AG04449 (cell line): ENCODE data around the gene SLC12A3.

Experiments
- CTCF ChIA-PET: fragments of 350-600 bp; formaldehyde crosslinking; extraction: SDS; loops from one replicate; lab custom pipeline; 2021; ENCODE audit warnings: antibody characterized with exemption; lab: Yijun Ruan, JAX
- POLR2A ChIA-PET: fragments of 400-600, 350-600 bp; formaldehyde crosslinking; extraction: SDS; loops from one replicate; lab custom pipeline; 2020; ENCODE audit warnings: antibody characterized with exemption, inconsistent platforms; lab: Yijun Ruan, JAX
- DNase-seq: peaks from one replicate; pipeline ENCODE4 v3.0.0-alpha.2; 2010; ENCODE audit warnings: low read depth, low spot score
- H3K4me3 ChIP-seq: 2 replicates; pipeline ENCODE4 v1.5.1; 2011; ENCODE audit warnings: low read depth, mild to moderate bottlenecking, control low read depth, low read length
- CTCF ChIP-seq: IDR thresholded peaks from one replicate; pipeline ENCODE4 v1.5.1; 2011; ENCODE audit warnings: mild to moderate bottlenecking, moderate library complexity, low read length, control low read depth, inconsistent platforms; ENCODE audit not compliant: insufficient read depth; ENCODE audit errors: missing control alignments

Gene SLC12A3

GRCh38 chr16:56885446-56886162 is 20.6 kb downstream of the SLC12A3 start:
- ChIA-PET POLR2A (no interaction called here), CTCF (interaction anchor here (1.0 kb wide), 1 partner anchor 10 kb away, joined by 3 read pairs; no protein-coding TSS in a partner anchor)
- no peak overlapping the region for H3K4me3 ChIP-seq
- TF ChIP-seq CTCF: no peak
- DNase-seq: no peak

GRCh38 chr16:56886296-56886695 is 21.3 kb downstream of the SLC12A3 start:
- DNase-seq: no peak
- no peak overlapping the region for H3K4me3 ChIP-seq
- POLR2A ChIA-PET: no interaction called here
- TF ChIP-seq CTCF: no peak
- CTCF ChIA-PET: interaction anchor here (1.0 kb wide), 1 partner anchor 11 kb away, joined by 3 read pairs; no protein-coding TSS in a partner anchor

- no peak for DNase-seq
- TF ChIP-seq CTCF: no peak
- no peak overlapping the region for H3K4me3 ChIP-seq
- ChIA-PET CTCF (interaction anchor here (1.0 kb wide), 1 partner anchor 12 kb away, joined by 3 read pairs; no protein-coding TSS in a partner anchor), POLR2A (no interaction called here)
Measured at GRCh38 chr16:56886826-56887225, 21.8 kb downstream of the SLC12A3 start.

- DNase-seq: no peak
- CTCF ChIA-PET: no interaction called here
- POLR2A ChIA-PET: no interaction called here
- H3K4me3 ChIP-seq: no peak overlapping the region
- no peak for TF ChIP-seq CTCF
Measured at GRCh38 chr16:56888806-56889205, 23.8 kb downstream of the SLC12A3 start.

GRCh38 chr16:56889206-56889605 is 24.2 kb downstream of the SLC12A3 start:
- ChIA-PET CTCF (no interaction called here), POLR2A (no interaction called here)
- TF ChIP-seq CTCF: no peak
- no peak overlapping the region for H3K4me3 ChIP-seq
- no peak for DNase-seq

- H3K4me3 ChIP-seq: no peak overlapping the region
- DNase-seq: no peak
- no peak for TF ChIP-seq CTCF
- POLR2A ChIA-PET: no interaction called here
- CTCF ChIA-PET: no interaction called here
Measured at GRCh38 chr16:56891685-56892084, 26.7 kb downstream of the SLC12A3 start.
